GM23338 (cell line): Measurements from ENCODE around the gene SPI1. TPM values are rescaled to one million over a fixed set of nuclear protein-coding genes. Genes with fewer than 3 reads are reported as not detected.

Source experiments
- ATAC-seq: fragments of 200-7000 bp; cut with Tn5 transposase; 3 replicates; pipeline ENCODE4 v1.9.1; 2020
- DNase-seq: peaks from one replicate; pipeline ENCODE4 v3.0.0-alpha.2; 2015; ENCODE audit warnings: low spot score
- H2AFZ ChIP-seq: fragments of 200-600 bp; sonication (generic); 2 replicates; pipeline ENCODE4 v1.8.0; 2016; ENCODE audit warnings: antibody characterized with exemption, mild to moderate bottlenecking, moderate library complexity
- H3F3A ChIP-seq: fragments of 200-600 bp; sonication (generic); replicated peaks from 2 replicates; pipeline ENCODE4 v1.8.0; 2017; ENCODE audit warnings: antibody characterized with exemption, mixed run types, low read depth
- H3K27ac ChIP-seq: fragments of 200-600 bp; sonication (generic); 2 replicates; pipeline ENCODE4 v1.6.1; 2016; ENCODE audit warnings: low read depth
- H3K27me3 ChIP-seq: fragments of 200-600 bp; sonication (generic); 2 replicates; pipeline ENCODE4 v1.8.0; 2016; ENCODE audit warnings: mild to moderate bottlenecking, mixed run types, moderate library complexity; ENCODE audit not compliant: insufficient read depth
- H3K36me3 ChIP-seq: fragments of 200-600 bp; sonication (generic); 2 replicates; pipeline ENCODE4 v1.8.0; 2016; ENCODE audit warnings: mild to moderate bottlenecking; ENCODE audit not compliant: insufficient read depth
- H3K4me1 ChIP-seq: fragments of 200-600 bp; sonication (generic); 2 replicates; pipeline ENCODE4 v1.8.0; 2016; ENCODE audit warnings: mild to moderate bottlenecking, moderate library complexity; ENCODE audit not compliant: insufficient read depth
- H3K4me2 ChIP-seq: fragments of 200-600 bp; sonication (generic); 2 replicates; pipeline ENCODE4 v1.7.1; 2017; ENCODE audit warnings: mixed run types
- H3K4me3 ChIP-seq: fragments of 200-600 bp; sonication (generic); 2 replicates; pipeline ENCODE4 v1.6.1; 2016; ENCODE audit warnings: mixed run types
- H3K79me2 ChIP-seq: fragments of 200-600 bp; sonication (generic); replicated peaks from 2 replicates; pipeline ENCODE4 v1.8.0; 2017; ENCODE audit warnings: mild to moderate bottlenecking; ENCODE audit not compliant: insufficient read depth
- H3K9me2 ChIP-seq: fragments of 200-600 bp; sonication (generic); 2 replicates; pipeline ENCODE4 v1.8.0; 2017; ENCODE audit not compliant: insufficient read depth
- H4K20me1 ChIP-seq: fragments of 200-600 bp; sonication (generic); replicated peaks from 2 replicates; pipeline ENCODE4 v1.8.0; 2017; ENCODE audit warnings: mild to moderate bottlenecking; ENCODE audit not compliant: insufficient read depth
- H3K27ac Mint-ChIP-seq: 2 replicates; pipeline ENCODE4 v1.8.0; 2020; ENCODE audit warnings: inconsistent platforms, mild to moderate bottlenecking, moderate library complexity, mixed read lengths
- H3K27me3 Mint-ChIP-seq: 3 replicates; pipeline ENCODE4 v1.8.0; 2022; ENCODE audit warnings: low read depth, mild to moderate bottlenecking, moderate library complexity, mixed read lengths, inconsistent platforms; ENCODE audit not compliant: insufficient read depth, poor library complexity
- H3K36me3 Mint-ChIP-seq: 3 replicates; pipeline ENCODE4 v1.8.0; 2021; ENCODE audit warnings: low read depth, mild to moderate bottlenecking, inconsistent platforms, moderate library complexity, mixed read lengths
- H3K4me1 Mint-ChIP-seq: 3 replicates; pipeline ENCODE4 v1.8.0; 2020; ENCODE audit warnings: mild to moderate bottlenecking, inconsistent platforms, mixed read lengths
- H3K4me3 Mint-ChIP-seq: 3 replicates; pipeline ENCODE4 v1.8.0; 2021; ENCODE audit warnings: moderate library complexity, mild to moderate bottlenecking, inconsistent platforms, mixed read lengths
- H3K9me3 Mint-ChIP-seq: 3 replicates; pipeline ENCODE4 v1.8.0; 2020; ENCODE audit warnings: moderate library complexity, mild to moderate bottlenecking, inconsistent platforms, mixed read lengths
- CREB1 ChIP-seq: fragments of 250-450 bp; sonication (Bioruptor Pico); IDR thresholded peaks from 2 replicates; pipeline ENCODE4 v1.5.0; 2020; ENCODE audit warnings: low read depth, mild to moderate bottlenecking, moderate library complexity
- CTCF ChIP-seq, 2 experiments: fragments of 200-600 bp in 1 of 2; sonication (generic) in 1 of 2; conservative IDR thresholded peaks; 2 replicates each; pipeline versions ENCODE4 v1.5.1 to v1.6.1; 2016 to 2017; ENCODE audit warnings: antibody characterized with exemption in 2 of 2, low read depth in 2 of 2, mild to moderate bottlenecking in 2 of 2, moderate library complexity in 1 of 2
- ETS1 ChIP-seq: IDR thresholded peaks from 2 replicates; pipeline ENCODE4 v1.6.1; 2016; ENCODE audit warnings: antibody characterized with exemption
- EZH2 ChIP-seq: fragments of 200-600 bp; sonication (generic); IDR thresholded peaks from one replicate; pipeline ENCODE4 v1.8.0; 2017; ENCODE audit warnings: antibody characterized with exemption, mild to moderate bottlenecking, low read depth; ENCODE audit not compliant: unreplicated experiment
- EZH2phosphoT487 ChIP-seq: fragments of 200-600 bp; sonication (generic); IDR thresholded peaks from one replicate; pipeline ENCODE4 v1.8.1; 2018; ENCODE audit warnings: antibody characterized with exemption; ENCODE audit not compliant: unreplicated experiment
- JUNB ChIP-seq: IDR thresholded peaks from one replicate; pipeline ENCODE4 v1.6.1; 2016; ENCODE audit warnings: antibody characterized with exemption; ENCODE audit not compliant: unreplicated experiment
- NANOG ChIP-seq: IDR thresholded peaks from 2 replicates; pipeline ENCODE4 v1.6.1; 2016; ENCODE audit warnings: antibody characterized with exemption, borderline replicate concordance
- POLR2AphosphoS5 ChIP-seq: IDR thresholded peaks from 2 replicates; pipeline ENCODE4 v1.6.1; 2016; ENCODE audit warnings: antibody characterized with exemption, low read depth
- STAT1 ChIP-seq: IDR thresholded peaks from one replicate; pipeline ENCODE4 v1.6.1; 2016; ENCODE audit warnings: antibody characterized with exemption; ENCODE audit not compliant: unreplicated experiment
- ZNF114 ChIP-seq: fragments of 250-450 bp; sonication (Bioruptor Pico); IDR thresholded peaks from 2 replicates; pipeline ENCODE4 v1.5.0; 2020; ENCODE audit warnings: mild to moderate bottlenecking, moderate library complexity
- ZNF331 ChIP-seq: fragments of 250-450 bp; sonication (Bioruptor Pico); IDR thresholded peaks from 2 replicates; pipeline ENCODE4 v1.5.0; 2020; ENCODE audit warnings: low read depth, mild to moderate bottlenecking, moderate library complexity
- ZNF462 ChIP-seq: fragments of 250-450 bp; sonication (Bioruptor Pico); IDR thresholded peaks from 2 replicates; pipeline ENCODE4 v1.5.0; 2020; ENCODE audit warnings: mild to moderate bottlenecking, moderate library complexity
- polyA plus RNA-seq: library from polyadenylated mRNA; unstranded; fragments of >200 nt; fragmentation: Nextera tagmentation; extraction: Ambion mirVana; gene quantifications from 2 replicates; pipeline ENCODE4 v1.2.1, GENCODE V29; 2016
- total RNA-seq: library from RNA; depleted of rRNA; stranded (reverse); fragments of >200 nt; shearing (Covaris generic); gene quantifications from 2 replicates; pipeline ENCODE4 v1.2.3, GENCODE V29; 2014

The SPI1 gene
- total and polyA plus RNA-seq, 2 experiments from 2014 or later, result 0.23 TPM; not detected in 1

GRCh38 chr11:47394322-47395222 lies 16.2 kb upstream of the SPI1 start:
- TF ChIP-seq POLR2AphosphoS5, result no peak
- Mint-ChIP-seq H3K4me1 (peaks cover 14% of the 10 kb centered on the region), H3K9me3 (no peaks in the 10 kb centered on the region), H3K4me3 (no peak overlapping the region), H3K27ac (no peak overlapping the region; the same call in 1 of the 2 replicates), H3K27me3 (peaks cover 13% of the 10 kb centered on the region), H3K36me3 (no peaks in the 10 kb centered on the region)
- Histone ChIP-seq H3K4me3 (no peak overlapping the region), H4K20me1 (no peaks in the 10 kb centered on the region), H3F3A (0 out of 2 replicates have a peak, but pooled peaks cover 5% of the 10 kb centered on the region), H3K27me3 (no peaks in the 10 kb centered on the region), H3K27ac (no peak overlapping the region), H2AFZ (peak overlapping the region; percentile 93), H3K9me2 (no peaks in the 10 kb centered on the region), H3K36me3 (no peaks in the 10 kb centered on the region), H3K4me1 (peaks cover 5% of the 10 kb centered on the region; the same call in 1 of the 2 replicates), H3K79me2 (no peaks in the 10 kb centered on the region), H3K4me2 (no peak overlapping the region)
- no peak for DNase-seq
- ATAC-seq, result no peak; the same call in 2 of the 3 replicates

GRCh38 chr11:47394050-47394321 lies 15.6 kb upstream of the SPI1 start:
- DNase-seq (no peak), ATAC-seq (no peak)
- H2AFZ ChIP-seq, result peak overlapping the region; percentile 93
- H3K4me3 ChIP-seq, result no peak overlapping the region
- no peak overlapping the region for H3K4me3 Mint-ChIP-seq
- no peaks in the 10 kb centered on the region for H3K27me3 ChIP-seq
- 0 out of 2 replicates have a peak, but pooled peaks cover 5% of the 10 kb centered on the region for H3F3A ChIP-seq
- H3K36me3 ChIP-seq, result no peaks in the 10 kb centered on the region
- no peaks in the 10 kb centered on the region for H4K20me1 ChIP-seq
- H3K4me2 ChIP-seq, result no peak overlapping the region
- H3K9me3 Mint-ChIP-seq, result no peaks in the 10 kb centered on the region
- no peak overlapping the region for H3K27ac ChIP-seq
- H3K4me1 Mint-ChIP-seq, result peaks cover 11% of the 10 kb centered on the region
- H3K27ac Mint-ChIP-seq, result no peak overlapping the region; the same call in 1 of the 2 replicates
- no peaks in the 10 kb centered on the region for H3K79me2 ChIP-seq
- peaks cover 11% of the 10 kb centered on the region for H3K27me3 Mint-ChIP-seq
- H3K4me1 ChIP-seq, result no peaks in the 10 kb centered on the region; the same call in 1 of the 2 replicates
- H3K9me2 ChIP-seq, result no peaks in the 10 kb centered on the region
- no peaks in the 10 kb centered on the region for H3K36me3 Mint-ChIP-seq
- TF ChIP-seq EZH2phosphoT487 (no peak), STAT1 (no peak), NANOG (no peak), ZNF462 (CRISPR knock-in tag) (no peak), ZNF331 (CRISPR knock-in tag) (no peak), CTCF (conservative IDR thresholded peaks at IDR 0.05; ENCODE audit: low read depth in 2 of 2) (no peak), EZH2 (no peak), ZNF114 (CRISPR knock-in tag) (no peak), ETS1 (no peak), JUNB (no peak), POLR2AphosphoS5 (no peak), CREB1 (no peak)
